Testis (tissue), 3 donors: ENCODE data around the gene GPR183. TPM values are rescaled to one million over a fixed set of nuclear protein-coding genes. Genes with fewer than 3 reads are reported as not detected.

Experiments
- DNase-seq: peaks from one replicate; pipeline ENCODE4 v3.0.0-alpha.2; 2019
- H3K27ac ChIP-seq, 2 donors: fragments of 200-600 bp; sonication (generic); one replicate each; pipeline ENCODE4 v1.5.1; 2019
- H3K27me3 ChIP-seq: fragments of 200-600 bp; sonication (generic); one replicate; pipeline ENCODE4 v1.5.1; 2019
- H3K36me3 ChIP-seq: fragments of 200-600 bp; sonication (generic); one replicate; pipeline ENCODE4 v1.5.1; 2017; ENCODE audit warnings: low read depth; ENCODE audit errors: missing control alignments
- H3K4me1 ChIP-seq: fragments of 200-600 bp; sonication (generic); one replicate; pipeline ENCODE4 v1.5.1; 2019
- H3K4me3 ChIP-seq, 2 donors: fragments of 200-600 bp; sonication (generic); one replicate each; pipeline ENCODE4 v1.5.1; 2017 to 2019
- H3K9me3 ChIP-seq: fragments of 200-600 bp; sonication (generic); one replicate; pipeline ENCODE4 v1.5.1; 2017
- CTCF ChIP-seq, 3 experiments: fragments of 450-650 bp in 2 of 3; fragments of 200-600 bp in 1 of 3; sonication (generic) in 1 of 3; IDR thresholded peaks; one replicate each; pipeline ENCODE4 v1.5.1; 2016 to 2019; ENCODE audit warnings: antibody characterized with exemption in 3 of 3, mild to moderate bottlenecking in 2 of 3, moderate library complexity in 1 of 3
- POLR2A ChIP-seq: fragments of 450-650 bp; IDR thresholded peaks from one replicate; pipeline ENCODE4 v1.6.1; 2017; ENCODE audit warnings: antibody characterized with exemption, mild to moderate bottlenecking, moderate library complexity
- WGBS, 2 donors: methylation state at CpG; one replicate each; pipeline ENCODE4 v1.1.5; 2018; 5-methylcytosine and 5-hydroxymethylcytosine counted together
- intact Hi-C: fragments of 100-400 bp; cut with DNase I; formaldehyde crosslinking; loops from one replicate; pipeline ENCODE4 v1.15.1; 2023; ENCODE audit warnings: low total_unique reads
- polyA plus RNA-seq: library from polyadenylated mRNA; stranded (reverse); fragments of 350-450 nt; fragmentation: Illumina TruSeq; extraction: RNeasy Lipid Tissue Mini Kit (QIAGEN cat#74804); gene quantifications from one replicate; pipeline ENCODE4 v1.2.3, GENCODE V29; 2014; ENCODE audit warnings: low read depth, low replicate concordance; ENCODE audit not compliant: insufficient read depth
- total RNA-seq, 2 donors: library from RNA; depleted of rRNA; stranded (reverse); fragments of >200 nt; gene quantifications; one replicate each; pipeline ENCODE4 v1.2.3, GENCODE V29; 2016

Gene GPR183
- total and polyA plus RNA-seq, 3 donors from 2014 or later = 0.39 to 6.9 (median 2.3) TPM

- Histone ChIP-seq H3K9me3 (no peaks in the 10 kb centered on the region), H3K27ac (peak overlapping the region in 1 of 2 donors; percentile 32), H3K27me3 (no peaks in the 10 kb centered on the region), H3K36me3 (no peaks in the 10 kb centered on the region), H3K4me3 (peak overlapping the region in 1 of 2 donors; percentile 2), H3K4me1 (no peaks in the 10 kb centered on the region)
- intact Hi-C loops = no loop called here
- 74 to 84% methylated on average over 5 of the region's 5 CpGs for WGBS, 2 donors
- no peak for DNase-seq
- TF ChIP-seq POLR2A (no peak), CTCF (IDR thresholded peaks at IDR 0.05) (no peak)
Measured at GRCh38 chr13:99305158-99305557, 2.0 kb downstream of the GPR183 start.

GRCh38 chr13:99304541-99304940 is 2.7 kb downstream of the GPR183 start:
- TF ChIP-seq CTCF (IDR thresholded peaks at IDR 0.05) = no peak
- TF ChIP-seq POLR2A = no peak
- H3K27ac ChIP-seq = no peak overlapping the region
- H3K4me3 ChIP-seq = no peak overlapping the region
- intact Hi-C loops = no loop called here
- DNase-seq = no peak
- no peaks in the 10 kb centered on the region for H3K27me3 ChIP-seq
- no peaks in the 10 kb centered on the region for H3K4me1 ChIP-seq
- H3K9me3 ChIP-seq = no peaks in the 10 kb centered on the region
- no peaks in the 10 kb centered on the region for H3K36me3 ChIP-seq
- WGBS, 2 donors = 83 to 87% methylated on average over 4 of the region's 4 CpGs

GRCh38 chr13:99303863-99304521 is 3.2 kb downstream of the GPR183 start:
- WGBS, 2 donors = 90 to 95% methylated on average over 5 to 14 of the region's 14 CpGs

GRCh38 chr13:99302637-99303505 is 4.3 kb downstream of the GPR183 start:
- TF ChIP-seq POLR2A (no peak), CTCF (IDR thresholded peaks at IDR 0.05) (no peak)
- H3K27me3 ChIP-seq = no peaks in the 10 kb centered on the region
- no peaks in the 10 kb centered on the region for H3K4me1 ChIP-seq
- intact Hi-C loops = no loop called here
- no peak overlapping the region for H3K27ac ChIP-seq
- WGBS, 2 donors = 90 to 96% methylated on average over 7 to 8 of the region's 8 CpGs
- H3K4me3 ChIP-seq = no peak overlapping the region
- no peaks in the 10 kb centered on the region for H3K36me3 ChIP-seq
- no peak for DNase-seq
- H3K9me3 ChIP-seq = no peaks in the 10 kb centered on the region

More at GRCh38 chr13:99303863-99304521, 3.2 kb downstream of the GPR183 start:
- no peak for DNase-seq
- no peaks in the 10 kb centered on the region for H3K27me3 ChIP-seq
- H3K4me1 ChIP-seq = no peaks in the 10 kb centered on the region
- TF ChIP-seq CTCF (IDR thresholded peaks at IDR 0.05) = no peak
- no peak for TF ChIP-seq POLR2A
- no peaks in the 10 kb centered on the region for H3K36me3 ChIP-seq
- no peak overlapping the region for H3K27ac ChIP-seq
- no peaks in the 10 kb centered on the region for H3K9me3 ChIP-seq
- intact Hi-C loops = no loop called here
- H3K4me3 ChIP-seq = no peak overlapping the region
